Thoracic aorta (tissue), 2 donors: ENCODE measurements around the gene TNK1. TPM values are rescaled to one million over a fixed set of nuclear protein-coding genes. Genes with fewer than 3 reads are reported as not detected.

Source experiments
- ATAC-seq: fragments of 150-250 bp; one replicate; pipeline ENCODE4 v1.8.0; 2017; ENCODE audit warnings: low read depth; ENCODE audit not compliant: insufficient number of reproducible peaks, low FRiP score
- DNase-seq: peaks from one replicate; pipeline ENCODE4 v3.0.0-alpha.2; 2020; ENCODE audit warnings: low spot score
- H3K27ac ChIP-seq, 2 donors: fragments of 200-600 bp; sonication (generic); 1 replicate in 1 of 2; 2 replicates in 1 of 2; pipeline ENCODE4 v1.5.1; 2016; ENCODE audit warnings: mild to moderate bottlenecking in 2 of 2, moderate library complexity in 2 of 2
- H3K27me3 ChIP-seq: fragments of 200-600 bp; sonication (generic); replicated peaks from 2 replicates; pipeline ENCODE4 v1.6.0; 2016; ENCODE audit warnings: mild to moderate bottlenecking; ENCODE audit not compliant: insufficient read depth
- H3K36me3 ChIP-seq: fragments of 200-600 bp; sonication (generic); one replicate; pipeline ENCODE4 v1.5.1; 2016
- H3K4me1 ChIP-seq, 2 donors: fragments of 200-600 bp; sonication (generic); 1 replicate in 1 of 2; 2 replicates in 1 of 2; pipeline versions ENCODE4 v1.5.1 to v1.6.0; 2016; ENCODE audit warnings: low read depth in 2 of 2, mild to moderate bottlenecking in 1 of 2; ENCODE audit not compliant: control insufficient read depth in 1 of 2
- H3K4me3 ChIP-seq: fragments of 200-600 bp; sonication (generic); 2 replicates; pipeline ENCODE4 v1.5.1; 2016; ENCODE audit warnings: mild to moderate bottlenecking
- H3K9me3 ChIP-seq: fragments of 200-600 bp; sonication (generic); 2 replicates; pipeline ENCODE4 v1.5.1; 2016
- total RNA-seq, 2 donors: library from RNA; depleted of rRNA; stranded (reverse); fragments of >200 nt; gene quantifications; one replicate each; pipeline versions ENCODE4 v1.1.0 to v1.2.3, GENCODE V29; 2016
- TF ChIP-seq, protein P1 (sequence below): fragments of 200-600 bp; sonication (generic); IDR thresholded peaks from one replicate; pipeline ENCODE4 v1.5.1; 2019; ENCODE audit warnings: antibody characterized with exemption

Gene TNK1
- total RNA-seq, 2 donors from 2014 or later, result 3.7 to 4.7 TPM

DNA sequence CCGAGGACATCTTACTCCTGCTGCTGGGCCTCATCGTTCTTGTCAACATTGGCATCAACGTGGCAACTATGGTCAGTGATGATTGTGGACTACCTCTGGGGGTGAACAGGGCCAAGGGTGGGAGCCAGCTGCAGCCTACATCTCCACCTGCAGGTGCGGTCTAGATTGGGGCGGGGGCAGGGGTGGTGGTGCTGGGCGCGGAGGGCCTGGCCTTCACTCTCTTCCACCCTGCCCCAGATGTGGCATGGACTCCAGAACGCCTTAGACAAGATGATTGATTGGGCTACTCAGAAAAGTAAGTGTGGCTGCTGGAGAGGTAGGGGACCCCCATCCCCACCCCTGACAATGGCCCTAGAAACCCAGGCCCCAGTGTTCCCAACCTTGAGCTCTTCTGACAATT, 44.9 kb downstream of the TNK1 start:
- Histone ChIP-seq H3K27me3 (no peaks in the 10 kb centered on the region), H3K4me3 (no peak overlapping the region), H3K9me3 (no peaks in the 10 kb centered on the region), H3K4me1 (no peaks in the 10 kb centered on the region), H3K27ac (no peak overlapping the region), H3K36me3 (no peaks in the 10 kb centered on the region)
- DNase-seq (no peak), ATAC-seq (no peak)
- TF ChIP-seq, protein P1, sequence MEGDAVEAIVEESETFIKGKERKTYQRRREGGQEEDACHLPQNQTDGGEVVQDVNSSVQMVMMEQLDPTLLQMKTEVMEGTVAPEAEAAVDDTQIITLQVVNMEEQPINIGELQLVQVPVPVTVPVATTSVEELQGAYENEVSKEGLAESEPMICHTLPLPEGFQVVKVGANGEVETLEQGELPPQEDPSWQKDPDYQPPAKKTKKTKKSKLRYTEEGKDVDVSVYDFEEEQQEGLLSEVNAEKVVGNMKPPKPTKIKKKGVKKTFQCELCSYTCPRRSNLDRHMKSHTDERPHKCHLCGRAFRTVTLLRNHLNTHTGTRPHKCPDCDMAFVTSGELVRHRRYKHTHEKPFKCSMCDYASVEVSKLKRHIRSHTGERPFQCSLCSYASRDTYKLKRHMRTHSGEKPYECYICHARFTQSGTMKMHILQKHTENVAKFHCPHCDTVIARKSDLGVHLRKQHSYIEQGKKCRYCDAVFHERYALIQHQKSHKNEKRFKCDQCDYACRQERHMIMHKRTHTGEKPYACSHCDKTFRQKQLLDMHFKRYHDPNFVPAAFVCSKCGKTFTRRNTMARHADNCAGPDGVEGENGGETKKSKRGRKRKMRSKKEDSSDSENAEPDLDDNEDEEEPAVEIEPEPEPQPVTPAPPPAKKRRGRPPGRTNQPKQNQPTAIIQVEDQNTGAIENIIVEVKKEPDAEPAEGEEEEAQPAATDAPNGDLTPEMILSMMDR, result no peak

DNA sequence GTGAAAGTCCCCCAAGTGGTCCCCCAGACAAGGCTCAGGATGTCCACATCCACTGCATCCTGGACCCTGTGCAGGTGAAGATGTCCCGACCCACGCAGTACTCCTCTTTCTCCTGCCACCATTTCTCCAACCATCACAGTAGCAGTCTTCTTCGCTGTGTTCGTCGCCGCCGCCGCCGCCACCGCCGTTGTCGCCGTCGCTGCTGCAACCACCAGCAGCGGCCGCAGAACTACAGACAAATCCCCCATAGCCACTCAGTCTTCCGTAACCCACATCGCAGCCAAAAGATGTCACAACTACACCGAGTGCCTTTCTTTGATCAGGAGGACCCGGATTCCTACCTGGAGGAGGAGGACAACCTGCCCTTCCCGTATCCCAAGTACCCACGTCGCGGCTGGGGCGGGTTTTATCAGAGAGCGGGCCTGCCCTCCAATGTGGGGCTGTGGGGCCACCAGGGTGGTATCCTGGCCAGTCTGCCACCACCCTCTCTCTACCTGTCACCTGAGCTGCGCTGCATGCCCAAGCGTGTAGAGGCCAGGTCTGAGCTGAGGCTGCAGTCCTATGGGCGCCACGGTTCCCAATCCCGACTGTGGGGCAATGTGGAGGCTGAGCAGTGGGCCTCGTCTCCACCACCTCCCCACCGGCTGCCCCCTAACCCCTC, 45.4 kb downstream of the TNK1 start:
- ATAC-seq, result no peak
- no peaks in the 10 kb centered on the region for H3K27me3 ChIP-seq

DNA sequence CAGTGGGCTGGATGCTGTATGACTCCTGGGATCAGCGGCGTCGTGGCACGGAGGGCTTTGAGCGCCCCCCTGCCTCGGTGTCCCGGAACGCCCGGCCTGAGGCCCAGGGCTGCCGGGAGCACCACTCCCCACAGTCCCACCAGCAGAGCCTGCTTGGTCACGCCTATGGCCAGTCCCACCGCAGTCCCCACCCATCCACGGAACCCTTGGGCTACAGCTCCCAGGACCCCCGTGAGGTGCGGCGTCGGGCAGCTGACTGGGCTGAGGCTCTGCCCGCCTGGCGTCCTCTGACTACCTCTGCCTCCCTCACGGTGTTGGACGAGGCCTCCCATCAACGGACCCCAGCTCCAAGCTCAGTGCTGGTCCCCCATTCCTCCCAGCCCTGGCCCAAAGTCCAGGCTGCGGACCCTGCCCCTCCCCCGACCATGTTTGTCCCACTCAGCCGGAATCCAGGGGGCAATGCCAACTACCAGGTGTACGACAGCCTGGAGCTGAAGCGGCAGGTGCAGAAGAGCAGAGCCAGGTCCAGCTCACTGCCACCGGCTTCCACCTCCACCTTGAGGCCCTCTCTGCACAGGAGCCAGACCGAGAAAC, 46.1 kb downstream of the TNK1 start:
- no peaks in the 10 kb centered on the region for H3K4me1 ChIP-seq
- no peaks in the 10 kb centered on the region for H3K27me3 ChIP-seq
- TF ChIP-seq, protein P1, result no peak
- H3K4me3 ChIP-seq, result no peak overlapping the region
- no peaks in the 10 kb centered on the region for H3K9me3 ChIP-seq
- no peaks in the 10 kb centered on the region for H3K36me3 ChIP-seq
- H3K27ac ChIP-seq, result no peak overlapping the region
- ATAC-seq (no peak), DNase-seq (no peak)

More for the DNA sequence above, 45.4 kb downstream of the TNK1 start:
- no peak overlapping the region for H3K4me3 ChIP-seq
- DNase-seq, result no peak
- no peaks in the 10 kb centered on the region for H3K36me3 ChIP-seq
- H3K27ac ChIP-seq, result no peak overlapping the region
- H3K9me3 ChIP-seq, result no peaks in the 10 kb centered on the region
- no peaks in the 10 kb centered on the region for H3K4me1 ChIP-seq
- TF ChIP-seq, protein P1, result no peak

DNA sequence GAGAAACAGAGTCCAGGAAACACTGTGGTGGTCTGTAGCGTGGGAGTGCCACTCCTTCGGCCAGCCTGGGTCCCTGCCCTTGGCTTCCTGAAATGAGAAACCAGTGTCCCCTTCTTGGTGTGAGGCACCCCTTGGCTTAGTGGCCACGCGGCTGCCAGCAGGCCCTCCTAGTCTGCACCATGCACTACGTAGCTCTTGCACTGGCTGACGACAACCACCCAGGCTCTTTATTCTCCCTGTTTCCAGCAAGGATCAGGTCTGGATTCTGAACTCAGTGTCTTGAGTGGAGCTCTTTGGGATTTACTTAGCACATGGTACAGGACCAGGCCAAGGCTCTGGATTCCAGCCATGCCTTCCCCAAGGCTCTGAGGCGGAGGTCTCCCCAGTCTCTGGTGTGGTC, 46.7 kb downstream of the TNK1 start:
- ATAC-seq (no peak), DNase-seq (no peak)
- Histone ChIP-seq H3K9me3 (no peaks in the 10 kb centered on the region), H3K4me1 (no peaks in the 10 kb centered on the region), H3K27ac (no peak overlapping the region), H3K4me3 (no peak overlapping the region), H3K27me3 (no peaks in the 10 kb centered on the region), H3K36me3 (no peaks in the 10 kb centered on the region)
- TF ChIP-seq, protein P1, result no peak

DNA sequence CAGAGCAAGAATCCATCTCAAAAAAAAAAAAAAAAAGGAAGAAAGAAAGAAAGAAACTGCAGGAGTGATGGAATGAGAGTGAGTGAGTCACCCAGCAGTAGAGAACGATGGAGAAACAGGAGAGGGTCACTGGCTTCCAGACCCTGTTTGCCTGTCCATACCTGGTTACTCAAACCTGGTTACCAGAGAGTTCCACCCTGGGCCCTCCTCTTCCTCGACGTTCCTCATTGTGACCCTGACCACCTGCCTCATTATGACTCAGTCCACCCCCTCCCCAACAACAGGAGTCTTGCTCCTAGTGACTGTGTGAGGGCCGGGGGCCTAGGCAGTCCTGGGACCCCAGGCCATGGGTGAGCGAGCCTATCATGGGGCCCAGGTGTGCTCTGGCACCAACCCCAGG, 47.7 kb downstream of the TNK1 start, which contains the start of gene SPEM3:
TSS of gene SPEM3 (plus strand) at position 301 of the 400 bp plus-strand sequence. CDS start at position 347, 46 bp downstream.
- Histone ChIP-seq H3K36me3 (no peaks in the 10 kb centered on the region), H3K9me3 (no peaks in the 10 kb centered on the region), H3K27ac (no peak within 1 kb of the TSS), H3K4me1 (no peaks in the 10 kb centered on the region), H3K27me3 (no peaks in the 10 kb centered on the region), H3K4me3 (no peak within 1 kb of the TSS)
- no peak for DNase-seq
- TF ChIP-seq, protein P1, result no peak
- no peak for ATAC-seq
